Kidney (tissue), 14 donors: ENCODE data around the gene RALGPS1. TPM values are rescaled to one million over a fixed set of nuclear protein-coding genes. Genes with fewer than 3 reads are reported as not detected.

ENCODE experiments used
- DNase-seq, 5 donors: peaks; one replicate each; pipeline ENCODE4 v3.0.0-alpha.2; 2013 to 2020
- FAIRE-seq: peaks from 2 replicates; lab custom pipeline; 2012; peaks lifted over from hg19 to GRCh38; lab: Jason Lieb, UNC
- H3K27ac ChIP-seq, 2 donors: one replicate each; pipeline ENCODE4 v1.7.0; 2013; ENCODE audit warnings: low read depth in 2 of 2, low read length in 2 of 2, inconsistent platforms in 1 of 2
- H3K27me3 ChIP-seq: one replicate; pipeline ENCODE4 v1.7.1; 2013; ENCODE audit warnings: low read length, inconsistent platforms; ENCODE audit not compliant: control insufficient read depth, insufficient read depth
- H3K36me3 ChIP-seq, 3 donors: one replicate each; pipeline versions ENCODE4 v1.7.0 to v1.7.1; 2013; ENCODE audit warnings: low read length in 3 of 3, control low read depth in 1 of 3, inconsistent platforms in 1 of 3; ENCODE audit not compliant: insufficient read depth in 3 of 3, control insufficient read depth in 2 of 3
- H3K4me1 ChIP-seq, 3 donors: one replicate each; pipeline versions ENCODE4 v1.7.0 to v1.7.1; 2013; ENCODE audit warnings: low read length in 3 of 3, inconsistent platforms in 1 of 3, low read depth in 1 of 3; ENCODE audit not compliant: control insufficient read depth in 2 of 3, insufficient read depth in 2 of 3
- H3K4me3 ChIP-seq, 3 donors: one replicate each; pipeline versions ENCODE4 v1.7.0 to v1.8.1; 2013; ENCODE audit warnings: low read length in 3 of 3, control low read depth in 1 of 3, inconsistent platforms in 1 of 3
- H3K9ac ChIP-seq, 3 donors: one replicate each; pipeline versions ENCODE4 v1.7.0 to v1.7.1; 2013; ENCODE audit warnings: low read length in 3 of 3, control low read depth in 1 of 3, inconsistent platforms in 1 of 3
- H3K9me3 ChIP-seq, 3 donors: one replicate each; pipeline versions ENCODE4 v1.7.0 to v1.7.1; 2013; ENCODE audit warnings: low read length in 3 of 3, control low read depth in 1 of 3, inconsistent platforms in 1 of 3; ENCODE audit not compliant: control insufficient read depth in 2 of 3, insufficient read depth in 1 of 3
- CTCF ChIP-seq: IDR thresholded peaks from 3 replicates; pipeline ENCODE4 v1.5.1; 2012; ENCODE audit warnings: mild to moderate bottlenecking, moderate library complexity, borderline replicate concordance; ENCODE audit not compliant: insufficient read depth; ENCODE audit errors: extremely low read depth
- intact Hi-C: fragments of 100-400 bp; cut with DNase I; formaldehyde crosslinking; loops from one replicate; pipeline ENCODE4 v1.11.1; 2022
- polyA plus RNA-seq: library from polyadenylated mRNA; stranded (reverse); fragments of 350-450 nt; fragmentation: Illumina TruSeq; extraction: RNeasy Lipid Tissue Mini Kit (QIAGEN cat#74804); gene quantifications from one replicate; pipeline ENCODE4 v1.2.3, GENCODE V29; 2014; ENCODE audit warnings: low read depth, low replicate concordance; ENCODE audit not compliant: insufficient read depth
- total RNA-seq: library from RNA; stranded (reverse); fragmentation: NEBNext Ultra II Directional; extraction: Animal tissue kit (Norgen Biotek cat#: 25700); gene quantifications from one replicate; pipeline ENCODE4 v1.2.1, GENCODE V29; 2021
- donor health status: control.
- donor health status: control.
- donor health status: control.
- donor health status: control.
- donor health status: control.
- donor health status: DM: yes; HTN: yes; CAD: no.
- donor health status: Normal renal cell carcinoma (clear cell type).

The RALGPS1 gene
- total and polyA plus RNA-seq, 2 donors from 2014 or later = 9.4 to 25.2 TPM

GRCh38 chr9:127049044-127049443, 134.5 kb downstream of the RALGPS1 start:
- no peaks in the 10 kb centered on the region for H3K27me3 ChIP-seq
- intact Hi-C loops = no loop called here
- H3K9ac ChIP-seq = no peak overlapping the region
- TF ChIP-seq CTCF = no peak
- peak overlapping the region in 1 of 2 donors; percentile 42 for H3K27ac ChIP-seq
- peaks cover 0 to 11% (median 4%) of the 10 kb centered on the region in 3 donors for H3K4me1 ChIP-seq
- DNase-seq (peak in 2 of 5 donors; percentile 9 to 50), FAIRE-seq (no peak)
- no peaks in the 10 kb centered on the region for H3K36me3 ChIP-seq
- no peak overlapping the region for H3K4me3 ChIP-seq
- no peaks in the 10 kb centered on the region for H3K9me3 ChIP-seq

GRCh38 chr9:127049581-127049980, 135.0 kb downstream of the RALGPS1 start:
- H3K27ac ChIP-seq = peak overlapping the region in 1 of 2 donors; percentile 58
- no peaks in the 10 kb centered on the region for H3K9me3 ChIP-seq
- peaks cover 0 to 13% (median 4%) of the 10 kb centered on the region in 3 donors for H3K4me1 ChIP-seq
- no peaks in the 10 kb centered on the region for H3K36me3 ChIP-seq
- FAIRE-seq (no peak), DNase-seq (no peak)
- intact Hi-C loops = no loop called here
- no peaks in the 10 kb centered on the region for H3K27me3 ChIP-seq
- TF ChIP-seq CTCF = no peak
- H3K9ac ChIP-seq = no peak overlapping the region
- H3K4me3 ChIP-seq = no peak overlapping the region

GRCh38 chr9:127050152-127050551, 135.6 kb downstream of the RALGPS1 start:
- Histone ChIP-seq H3K27me3 (no peaks in the 10 kb centered on the region), H3K36me3 (no peaks in the 10 kb centered on the region), H3K27ac (no peak overlapping the region), H3K4me1 (peaks cover 0 to 13% (median 4%) of the 10 kb centered on the region in 3 donors), H3K4me3 (no peak overlapping the region), H3K9ac (no peak overlapping the region), H3K9me3 (no peaks in the 10 kb centered on the region)
- DNase-seq (peak in 1 of 5 donors; percentile 7), FAIRE-seq (no peak)
- TF ChIP-seq CTCF = no peak
- intact Hi-C loops = no loop called here

GRCh38 chr9:127050591-127051001, 136.0 kb downstream of the RALGPS1 start:
- intact Hi-C loops = no loop called here
- Histone ChIP-seq H3K9me3 (no peaks in the 10 kb centered on the region), H3K4me1 (peaks cover 0 to 13% (median 4%) of the 10 kb centered on the region in 3 donors), H3K27me3 (no peaks in the 10 kb centered on the region), H3K27ac (no peak overlapping the region), H3K9ac (no peak overlapping the region), H3K36me3 (no peaks in the 10 kb centered on the region), H3K4me3 (no peak overlapping the region)
- FAIRE-seq (no peak), DNase-seq (no peak)
- TF ChIP-seq CTCF = no peak
